Endothelial cell of umbilical vein (primary cell): ENCODE data around the gene RIBC2. TPM values are rescaled to one million over a fixed set of nuclear protein-coding genes. Genes with fewer than 3 reads are reported as not detected.

ENCODE experiments used
- BruUV-seq: library from RNA; stranded (reverse); fragments of 400-500 nt; replicated peaks from 2 replicates; lab custom pipeline; 2021; lab: Mats Ljungman, UMichigan
- CTCF ChIA-PET: fragments of 300-600, 350-600 bp; sonication (Branson Sonifier 250); formaldehyde crosslinking; loops from one replicate; lab custom pipeline; 2021; ENCODE audit warnings: antibody characterized with exemption, inconsistent platforms; lab: Charles Lee
- POLR2A ChIA-PET: fragments of 300-600, 350-600 bp; sonication (Branson Sonifier 250); formaldehyde crosslinking; loops from one replicate; lab custom pipeline; 2021; ENCODE audit warnings: antibody characterized with exemption, inconsistent platforms; lab: Charles Lee
- DNase-seq: peaks from one replicate; pipeline ENCODE4 v3.0.0-alpha.2; 2011; ENCODE audit warnings: low read depth, low spot score
- FAIRE-seq: peaks from 2 replicates; lab custom pipeline; 2011; peaks lifted over from hg19 to GRCh38; lab: Jason Lieb, UNC
- H2AFZ ChIP-seq: 2 replicates; pipeline ENCODE4 v1.6.0; 2012; ENCODE audit warnings: low read depth, low read length, control low read depth, inconsistent platforms
- H3K27ac ChIP-seq: 2 replicates; pipeline ENCODE4 v1.5.1; 2011; ENCODE audit warnings: low read depth, mild to moderate bottlenecking, control low read depth, low read length, moderate library complexity; ENCODE audit not compliant: insufficient read depth
- H3K27me3 ChIP-seq, 2 experiments: 2 replicates each; pipeline versions ENCODE4 v1.6.0 to v1.6.1; 2011; ENCODE audit warnings: low read length in 2 of 2, mixed read lengths in 1 of 2; ENCODE audit not compliant: control insufficient read depth in 2 of 2, insufficient read depth in 2 of 2
- H3K36me3 ChIP-seq, 2 experiments: 2 replicates in 1 of 2; 3 replicates in 1 of 2; pipeline ENCODE4 v1.5.1; 2011; ENCODE audit warnings: low read length in 2 of 2, mild to moderate bottlenecking in 1 of 2, moderate library complexity in 1 of 2; ENCODE audit not compliant: control insufficient read depth in 2 of 2, insufficient read depth in 2 of 2; ENCODE audit errors: extremely low read depth in 1 of 2
- H3K4me1 ChIP-seq: 3 replicates; pipeline ENCODE4 v1.5.1; 2011; ENCODE audit warnings: mild to moderate bottlenecking, low read length; ENCODE audit not compliant: control insufficient read depth, insufficient read depth; ENCODE audit errors: extremely low read depth
- H3K4me2 ChIP-seq: 2 replicates; pipeline ENCODE4 v1.6.1; 2011; ENCODE audit warnings: low read length, control low read depth, mixed read lengths; ENCODE audit not compliant: insufficient read depth
- H3K4me3 ChIP-seq, 3 experiments: fragments of 200-600 bp in 1 of 3; sonication (generic), shearing (Covaris generic) in 1 of 3; replicated peaks in 1 of 3; 2 replicates each; pipeline ENCODE4 v1.5.1; 2011 to 2016; ENCODE audit warnings: control low read depth in 3 of 3, low read length in 3 of 3, mild to moderate bottlenecking in 2 of 3, inconsistent platforms in 1 of 3, low read depth in 1 of 3, moderate library complexity in 1 of 3; ENCODE audit not compliant: insufficient read depth in 1 of 3
- H3K79me2 ChIP-seq: 2 replicates; pipeline ENCODE4 v1.6.0; 2012; ENCODE audit warnings: low read length, inconsistent platforms; ENCODE audit not compliant: control insufficient read depth, insufficient read depth
- H3K9ac ChIP-seq: replicated peaks from 2 replicates; pipeline ENCODE3; 2011; ENCODE audit warnings: low read length, control low read depth; ENCODE audit not compliant: insufficient read depth; ENCODE audit errors: extremely low read depth
- H3K9me1 ChIP-seq: replicated peaks from 3 replicates; pipeline ENCODE4 v1.6.0; 2011; ENCODE audit warnings: mild to moderate bottlenecking, low read length; ENCODE audit not compliant: control insufficient read depth, insufficient read depth; ENCODE audit errors: extremely low read depth
- H3K9me3 ChIP-seq: replicated peaks from 2 replicates; pipeline ENCODE4 v1.5.1; 2012; ENCODE audit warnings: low read length, inconsistent platforms; ENCODE audit not compliant: control insufficient read depth, insufficient read depth
- H4K20me1 ChIP-seq: replicated peaks from 2 replicates; pipeline ENCODE3; 2011; ENCODE audit warnings: mild to moderate bottlenecking, low read length; ENCODE audit not compliant: control insufficient read depth, insufficient read depth; ENCODE audit errors: extremely low read depth
- CTCF ChIP-seq, 2 donors: IDR thresholded peaks; 1 replicate in 1 of 2; 2 replicates in 1 of 2; pipeline ENCODE4 v1.5.1; 2011; ENCODE audit warnings: low read length in 2 of 2, mild to moderate bottlenecking in 2 of 2, moderate library complexity in 2 of 2, control low read depth in 1 of 2, inconsistent platforms in 1 of 2, low read depth in 1 of 2; ENCODE audit not compliant: insufficient read depth in 1 of 2; ENCODE audit errors: extremely low read depth in 1 of 2
- EZH2 ChIP-seq: IDR thresholded peaks from 2 replicates; pipeline ENCODE4 v1.6.1; 2012; ENCODE audit warnings: borderline replicate concordance, low read depth, mild to moderate bottlenecking, moderate library complexity, low read length, inconsistent platforms; ENCODE audit not compliant: severe bottlenecking
- FOS ChIP-seq: IDR thresholded peaks from 2 replicates; pipeline ENCODE4 v1.6.1; 2011; ENCODE audit warnings: mild to moderate bottlenecking, low read length, moderate library complexity, borderline replicate concordance; ENCODE audit not compliant: insufficient read depth
- GATA2 ChIP-seq: IDR thresholded peaks from 2 replicates; pipeline ENCODE4 v1.7.0; 2011; ENCODE audit warnings: low read depth, mild to moderate bottlenecking, moderate library complexity, mixed read lengths, low read length; ENCODE audit not compliant: insufficient read length, insufficient read depth
- JUN ChIP-seq: IDR thresholded peaks from 2 replicates; pipeline ENCODE4 v1.6.1; 2011; ENCODE audit warnings: borderline replicate concordance, low read depth; ENCODE audit not compliant: insufficient read length, insufficient read depth
- MAX ChIP-seq: IDR thresholded peaks from 2 replicates; pipeline ENCODE4 v1.6.1; 2011; ENCODE audit not compliant: insufficient read depth, insufficient read length
- MYC ChIP-seq: IDR thresholded peaks from one replicate; pipeline ENCODE4 v1.6.1; 2011; ENCODE audit warnings: mild to moderate bottlenecking, low read depth, low read length
- POLR2A ChIP-seq: IDR thresholded peaks from 2 replicates; pipeline ENCODE4 v1.6.1; 2012; ENCODE audit warnings: low read depth, mild to moderate bottlenecking, control low read depth, low read length
- POLR2AphosphoS5 ChIP-seq: IDR thresholded peaks from 2 replicates; pipeline ENCODE4 v1.6.1; 2012; ENCODE audit warnings: low read depth, mild to moderate bottlenecking, control low read depth, low read length, moderate library complexity; ENCODE audit not compliant: insufficient read depth
- dilution Hi-C: fragments of 300-500 bp; cut with MboI; formaldehyde crosslinking; loops from one replicate; pipeline ENCODE4 v1.15.0; 2019; ENCODE audit warnings: low sequenced_read_pairs; ENCODE audit not compliant: extremely low pct_ligation_motif_present
- intact Hi-C: fragments of 100-400 bp; cut with micrococcal nuclease; formaldehyde crosslinking; loops from one replicate; pipeline ENCODE4 v1.10.0; 2022
- polyA plus RNA-seq, 4 experiments: library from polyadenylated mRNA; depleted of rRNA in 3 of 4; stranded (reverse) in 3 of 4; unstranded in 1 of 4; fragments of >200 nt; gene quantifications; 2 replicates each; pipeline versions ENCODE4 v1.2.1 to v1.2.3, GENCODE V29; 2011 to 2012; ENCODE audit warnings: missing spikeins in 1 of 4
- total RNA-seq: library from RNA; stranded (reverse); gene quantifications from 2 replicates; pipeline ENCODE4 v1.2.3, GENCODE V29; 2021

RIBC2 gene
- total and polyA plus RNA-seq, 2 donors (not counting 3 experiments of a cell fraction or from before 2014, with no cell fraction given) = 1.2 to 5.7 TPM

GRCh38 chr22:45470871-45471270, 57.4 kb downstream of the RIBC2 start:
- Histone ChIP-seq H3K9ac (no peak overlapping the region), H3K9me1 (no peaks in the 10 kb centered on the region), H3K79me2 (no peaks in the 10 kb centered on the region), H3K27ac (no peak overlapping the region), H3K4me1 (no peaks in the 10 kb centered on the region), H3K4me2 (no peak overlapping the region), H3K9me3 (no peaks in the 10 kb centered on the region), H3K36me3 (no peaks in the 10 kb centered on the region), H4K20me1 (no peaks in the 10 kb centered on the region), H3K4me3 (no peak overlapping the region), H2AFZ (no peak overlapping the region), H3K27me3 (no peaks in the 10 kb centered on the region)
- ChIA-PET POLR2A (no interaction called here), CTCF (interaction anchor here (1.7 kb wide), 1 partner anchor 9 kb away, joined by 6 read pairs; no protein-coding TSS in a partner anchor)
- FAIRE-seq (no peak), DNase-seq (no peak)
- TF ChIP-seq GATA2 (no peak), JUN (no peak), MAX (no peak), EZH2 (no peak), FOS (no peak), POLR2AphosphoS5 (no peak), POLR2A (no peak)
- dilution Hi-C loops = no loop called here
- intact Hi-C loops = no loop called here
- no TSS peak for BruUV-seq

- H2AFZ ChIP-seq = no peak overlapping the region
- H3K27me3 ChIP-seq = no peaks in the 10 kb centered on the region
- intact Hi-C loops = no loop called here
- DNase-seq (no peak), FAIRE-seq (no peak)
- H3K4me3 ChIP-seq = no peak overlapping the region
- H3K9me3 ChIP-seq = no peaks in the 10 kb centered on the region
- no peaks in the 10 kb centered on the region for H4K20me1 ChIP-seq
- no peaks in the 10 kb centered on the region for H3K36me3 ChIP-seq
- no peak overlapping the region for H3K27ac ChIP-seq
- CTCF ChIA-PET = no interaction called here
- TF ChIP-seq MYC (no peak), CTCF (IDR thresholded peaks at IDR 0.05; ENCODE audit: extremely low read depth in 1 of 2, insufficient read depth in 1 of 2, low read depth in 1 of 2, low read length in 2 of 2) (no peak), JUN (no peak), FOS (no peak), POLR2AphosphoS5 (no peak), POLR2A (no peak), EZH2 (no peak), GATA2 (no peak), MAX (no peak)
- H3K4me2 ChIP-seq = no peak overlapping the region
- H3K9me1 ChIP-seq = no peaks in the 10 kb centered on the region
- POLR2A ChIA-PET = no interaction called here
- dilution Hi-C loops = no loop called here
- no peak overlapping the region for H3K9ac ChIP-seq
- H3K4me1 ChIP-seq = no peaks in the 10 kb centered on the region
- BruUV-seq = no TSS peak
- no peaks in the 10 kb centered on the region for H3K79me2 ChIP-seq
Observed at GRCh38 chr22:45472426-45472825, 58.9 kb downstream of the RIBC2 start.
